GM10248 (cell line): ENCODE measurements around the gene C10orf143.

Experiments used
- CTCF ChIA-PET: fragments of 300-600 bp; sonication (Branson Sonifier 250); formaldehyde crosslinking; extraction: SDS; loops from one replicate; lab custom pipeline; 2021; ENCODE audit warnings: antibody characterized with exemption; lab: Yijun Ruan, JAX
- POLR2A ChIA-PET: fragments of 350-650 bp; sonication (Branson Sonifier 250); formaldehyde crosslinking; extraction: SDS; loops from one replicate; lab custom pipeline; 2020; ENCODE audit warnings: antibody characterized with exemption; lab: Yijun Ruan, JAX
- DNase-seq: peaks from one replicate; pipeline ENCODE4 v3.0.0; 2012; ENCODE audit errors: extremely low spot score
- CTCF ChIP-seq: IDR thresholded peaks from 2 replicates; pipeline ENCODE4 v1.5.1; 2012; ENCODE audit warnings: mild to moderate bottlenecking, low read depth; ENCODE audit errors: extremely low read depth, missing control alignments, control extremely low read depth

Gene C10orf143

GRCh38 chr10:130039141-130039540, 71.5 kb downstream of the C10orf143 start:
- ChIA-PET CTCF (no interaction called here), POLR2A (no interaction called here)
- no peak for DNase-seq
- no peak for TF ChIP-seq CTCF

- no peak for DNase-seq
- TF ChIP-seq CTCF, result no peak
- POLR2A ChIA-PET, result no interaction called here
- CTCF ChIA-PET, result no interaction called here
Observed at GRCh38 chr10:130038611-130039109, 72.0 kb downstream of the C10orf143 start.

- ChIA-PET CTCF (no interaction called here), POLR2A (no interaction called here)
- DNase-seq, result no peak
- TF ChIP-seq CTCF, result no peak
Observed at GRCh38 chr10:130038019-130038555, 72.5 kb downstream of the C10orf143 start.

GRCh38 chr10:130037169-130037661, 73.4 kb downstream of the C10orf143 start:
- DNase-seq, result no peak
- ChIA-PET POLR2A (no interaction called here), CTCF (no interaction called here)
- no peak for TF ChIP-seq CTCF

GRCh38 chr10:130036296-130037065, 74.1 kb downstream of the C10orf143 start:
- POLR2A ChIA-PET, result no interaction called here
- no peak for DNase-seq
- CTCF ChIA-PET, result no interaction called here
- TF ChIP-seq CTCF, result no peak

- CTCF ChIA-PET, result no interaction called here
- no peak for DNase-seq
- no peak for TF ChIP-seq CTCF
- POLR2A ChIA-PET, result no interaction called here
Observed at GRCh38 chr10:130029209-130029608, 81.4 kb downstream of the C10orf143 start.
